Glutamatergic neuron (in vitro differentiated cells): ENCODE measurements around the gene S1PR4. TPM values are rescaled to one million over a fixed set of nuclear protein-coding genes. Genes with fewer than 3 reads are reported as not detected.
A peak's percentile ranks its signal among the peaks of the same experiment; 100 is the strongest.

Experiments used
- DNase-seq: peaks from one replicate; pipeline ENCODE4 v3.0.0; 2022
- H3K27ac Mint-ChIP-seq: one replicate; pipeline ENCODE4 v1.8.0; 2020; ENCODE audit warnings: mild to moderate bottlenecking, mixed read lengths, inconsistent platforms; ENCODE audit not compliant: unreplicated experiment
- H3K27me3 Mint-ChIP-seq: one replicate; pipeline ENCODE4 v1.8.0; 2020; ENCODE audit warnings: mild to moderate bottlenecking, moderate library complexity, mixed read lengths, inconsistent platforms; ENCODE audit not compliant: unreplicated experiment
- H3K36me3 Mint-ChIP-seq: one replicate; pipeline ENCODE4 v1.8.0; 2020; ENCODE audit warnings: mild to moderate bottlenecking, mixed read lengths, inconsistent platforms; ENCODE audit not compliant: unreplicated experiment
- H3K4me1 Mint-ChIP-seq: one replicate; pipeline ENCODE4 v1.8.0; 2020; ENCODE audit warnings: mild to moderate bottlenecking, low read depth, mixed read lengths, inconsistent platforms; ENCODE audit not compliant: unreplicated experiment
- H3K4me3 Mint-ChIP-seq: one replicate; pipeline ENCODE4 v1.8.0; 2020; ENCODE audit warnings: mild to moderate bottlenecking, mixed read lengths, inconsistent platforms; ENCODE audit not compliant: unreplicated experiment
- H3K9me3 Mint-ChIP-seq: one replicate; pipeline ENCODE4 v1.8.0; 2020; ENCODE audit warnings: mild to moderate bottlenecking, moderate library complexity, mixed read lengths, inconsistent platforms; ENCODE audit not compliant: unreplicated experiment
- CTCF ChIP-seq: fragments of 200-600 bp; sonication (generic); IDR thresholded peaks from one replicate; pipeline ENCODE4 v1.5.0; 2021; ENCODE audit not compliant: partially characterized antibody, unreplicated experiment
- total RNA-seq: library from RNA; stranded (reverse); fragmentation: NEBNext Ultra II Directional; extraction: Animal tissue kit (Norgen Biotek cat#: 25700); gene quantifications from one replicate; pipeline ENCODE4 v1.2.1, GENCODE V29; 2021; ENCODE audit not compliant: unreplicated experiment

S1PR4 gene
- total RNA-seq, 1 donor from 2014 or later, result not detected

DNA sequence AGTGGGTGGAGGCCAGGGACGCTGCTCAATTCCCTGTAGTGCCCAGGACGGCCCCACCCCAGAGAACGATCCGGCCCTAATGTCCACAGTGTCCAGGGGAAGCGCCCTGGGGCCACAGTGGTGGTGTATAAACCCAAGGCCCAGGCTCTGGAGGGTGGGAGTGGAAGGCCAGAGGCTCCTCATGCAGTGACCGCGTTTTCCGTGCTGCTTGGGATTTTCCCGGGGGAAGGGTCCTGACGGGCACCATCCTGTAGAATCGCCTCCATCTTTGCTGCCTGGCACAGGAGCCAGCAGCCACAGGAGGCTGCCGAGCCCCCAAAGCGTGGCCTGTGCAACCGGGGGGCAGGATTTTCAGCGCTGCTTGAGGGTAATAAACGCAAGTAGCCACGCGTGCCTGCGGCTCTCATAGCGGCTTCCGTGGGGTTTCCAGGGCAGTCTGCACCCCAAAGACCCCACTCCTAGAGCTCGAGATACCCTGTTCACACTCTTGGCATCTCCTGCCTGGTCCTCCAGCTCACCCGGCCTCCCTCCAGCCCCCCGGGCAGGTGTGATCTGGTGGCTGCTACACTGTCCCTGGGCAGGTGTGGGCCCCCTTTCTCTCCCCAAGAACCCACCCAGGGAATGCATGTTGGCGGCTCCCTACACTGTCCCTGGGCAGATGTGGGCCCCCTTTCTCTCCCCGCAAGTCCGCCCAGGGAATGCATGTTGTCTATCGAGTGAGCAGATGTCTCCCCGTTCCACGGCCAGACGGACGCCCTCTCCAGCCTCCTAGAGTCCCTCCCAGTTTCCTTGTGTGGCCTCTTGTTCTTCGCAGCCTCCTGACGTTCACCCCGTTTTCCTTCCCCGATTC, 9.3 kb downstream of the S1PR4 start:
- no peak for TF ChIP-seq CTCF
- peak overlapping the region; percentile 78 for H3K27ac Mint-ChIP-seq

DNA sequence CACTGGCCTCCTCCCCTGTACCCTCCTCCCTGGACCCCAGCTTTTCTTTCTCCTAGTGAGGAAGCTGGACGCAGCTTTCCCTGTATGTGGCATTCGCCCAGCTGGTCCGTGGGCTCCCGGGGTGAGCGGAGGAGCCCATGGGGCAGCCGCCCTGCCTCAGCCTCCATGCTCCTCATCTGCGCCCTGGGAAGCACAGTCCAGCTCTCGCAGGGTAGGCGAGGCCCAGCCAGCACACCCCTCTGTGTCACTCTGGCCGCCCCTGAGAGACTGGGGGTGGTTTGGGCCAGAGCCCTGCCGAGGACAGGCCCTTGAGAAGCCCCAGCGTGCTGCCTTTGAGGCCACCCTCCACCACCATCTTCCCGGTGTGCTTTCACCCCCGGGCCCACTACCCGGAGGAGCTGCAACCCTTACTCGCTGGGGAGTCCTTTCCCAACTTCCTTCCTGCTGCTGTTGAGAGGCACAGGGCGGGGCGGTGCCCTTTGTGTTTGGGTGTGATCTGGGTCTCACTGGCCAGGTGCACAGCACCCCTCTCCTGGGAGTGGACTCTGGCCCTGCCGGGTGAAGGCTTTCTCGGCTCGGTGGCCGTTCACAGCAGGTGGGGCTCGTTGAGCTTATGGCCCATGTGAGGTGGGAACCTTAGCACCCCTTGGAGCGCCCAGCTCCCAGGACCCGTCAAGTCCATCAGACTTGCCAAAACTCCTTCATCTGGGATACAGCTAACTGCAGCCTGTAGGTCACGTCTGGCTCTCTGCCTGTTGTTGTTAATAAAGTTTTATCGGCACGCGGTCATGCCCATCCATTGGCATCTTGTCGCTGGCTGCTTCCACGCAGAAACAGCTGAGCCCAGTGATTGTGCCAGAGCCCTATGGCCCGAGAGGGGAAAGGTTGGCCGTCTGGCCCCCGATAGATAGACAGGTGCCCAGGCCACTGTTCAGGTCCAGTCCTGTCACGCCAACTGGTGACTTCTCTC, 10.3 kb downstream of the S1PR4 start:
- peak overlapping the region; percentile 74 for H3K4me3 Mint-ChIP-seq
- no peaks in the 10 kb centered on the region for H3K36me3 Mint-ChIP-seq
- TF ChIP-seq CTCF, result no peak
- DNase-seq, result no peak
- H3K4me1 Mint-ChIP-seq, result peaks cover 11% of the 10 kb centered on the region
- peaks cover 8% of the 10 kb centered on the region for H3K9me3 Mint-ChIP-seq
- H3K27ac Mint-ChIP-seq, result peak overlapping the region; percentile 78
- peaks cover 15% of the 10 kb centered on the region for H3K27me3 Mint-ChIP-seq

More for the DNA sequence above, 9.3 kb downstream of the S1PR4 start:
- H3K4me3 Mint-ChIP-seq, result peak overlapping the region; percentile 85
- no peak for DNase-seq
- H3K4me1 Mint-ChIP-seq, result peaks cover 11% of the 10 kb centered on the region
- H3K9me3 Mint-ChIP-seq, result peaks cover 8% of the 10 kb centered on the region
- no peaks in the 10 kb centered on the region for H3K36me3 Mint-ChIP-seq
- H3K27me3 Mint-ChIP-seq, result peaks cover 15% of the 10 kb centered on the region

DNA sequence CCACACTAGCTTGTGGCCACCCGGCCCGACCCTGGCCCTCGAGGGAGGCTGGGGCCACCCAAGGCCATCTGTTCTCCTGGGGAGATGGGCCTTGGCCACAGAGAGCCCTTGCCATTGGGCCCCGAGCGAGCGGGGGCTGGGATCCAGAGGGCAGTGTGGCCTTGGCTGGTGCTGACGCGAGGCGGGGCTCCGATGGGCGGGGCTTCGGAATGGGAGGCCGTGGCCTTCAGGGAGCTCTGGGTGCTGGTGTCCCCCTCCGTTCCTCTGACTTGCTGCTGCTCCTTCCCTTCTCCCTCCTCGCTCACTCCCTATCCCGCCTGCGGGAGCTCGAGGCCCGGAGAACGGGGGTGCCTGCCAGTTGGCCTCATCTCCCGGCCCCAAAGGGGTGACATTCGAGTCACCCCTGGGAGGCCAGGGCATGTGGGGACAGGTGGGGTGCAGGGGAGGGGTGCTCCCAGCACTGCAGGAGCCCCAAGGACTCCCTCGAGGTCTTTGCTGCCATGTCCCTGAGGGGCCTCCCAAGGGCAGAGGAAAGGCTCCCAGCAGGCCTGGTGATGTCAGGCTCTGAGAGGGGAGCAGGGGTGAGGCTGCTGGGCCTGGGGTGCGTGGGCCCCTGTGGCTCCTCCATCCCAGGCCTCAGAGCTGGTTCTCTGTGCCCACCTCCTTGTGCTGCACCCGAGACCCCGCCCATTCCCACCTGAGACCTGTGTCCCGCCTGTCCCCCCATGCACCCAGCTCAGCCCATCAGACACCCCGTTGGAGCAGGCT, 11.3 kb downstream of the S1PR4 start:
- H3K4me3 Mint-ChIP-seq, result no peak overlapping the region
- no peak for TF ChIP-seq CTCF
- peaks cover 15% of the 10 kb centered on the region for H3K27me3 Mint-ChIP-seq
- peaks cover 11% of the 10 kb centered on the region for H3K4me1 Mint-ChIP-seq
- no peak for DNase-seq
- no peaks in the 10 kb centered on the region for H3K36me3 Mint-ChIP-seq
- H3K27ac Mint-ChIP-seq, result no peak overlapping the region
- H3K9me3 Mint-ChIP-seq, result peaks cover 8% of the 10 kb centered on the region

- H3K4me3 Mint-ChIP-seq, result no peak overlapping the region
- H3K4me1 Mint-ChIP-seq, result peaks cover 11% of the 10 kb centered on the region
- no peak overlapping the region for H3K27ac Mint-ChIP-seq
- DNase-seq, result no peak
- H3K9me3 Mint-ChIP-seq, result peaks cover 4% of the 10 kb centered on the region
- H3K36me3 Mint-ChIP-seq, result no peaks in the 10 kb centered on the region
- no peak for TF ChIP-seq CTCF
- H3K27me3 Mint-ChIP-seq, result peaks cover 12% of the 10 kb centered on the region
Observed at GRCh38 chr19:3190470-3190770, 11.9 kb downstream of the S1PR4 start.
